GM10266 (cell line): Measurements from ENCODE around the gene TMEM114.
A peak's percentile ranks its signal among the peaks of the same experiment; 100 is the strongest.
"Not testable (repeated sequence)": the region's sequence is repeated elsewhere in the genome, so short reads cannot be mapped to it uniquely, and the experiment has no call there.

Source experiments
- DNase-seq: peaks from one replicate; pipeline ENCODE4 v3.0.0; 2012; ENCODE audit errors: extremely low spot score
- CTCF ChIP-seq: IDR thresholded peaks from 2 replicates; pipeline ENCODE4 v1.5.1; 2012; ENCODE audit warnings: mild to moderate bottlenecking, low read depth; ENCODE audit not compliant: control insufficient read depth, insufficient read depth; ENCODE audit errors: missing control alignments

Gene TMEM114

GRCh38 chr16:8567355-8568230 is 22.7 kb downstream of the TMEM114 start:
- DNase-seq: peak; percentile 77
- TF ChIP-seq CTCF: peak; percentile 88

GRCh38 chr16:8565498-8565897 is 24.8 kb downstream of the TMEM114 start:
- no peak for TF ChIP-seq CTCF
- DNase-seq: no peak

GRCh38 chr16:8564934-8565345 is 25.4 kb downstream of the TMEM114 start:
- no peak for TF ChIP-seq CTCF
- DNase-seq: no peak

GRCh38 chr16:8563944-8564540 is 26.3 kb downstream of the TMEM114 start:
- DNase-seq: not testable (repeated sequence)

GRCh38 chr16:8561496-8561895 is 28.8 kb downstream of the TMEM114 start:
- no peak for DNase-seq
- no peak for TF ChIP-seq CTCF

GRCh38 chr16:8555400-8555799 is 34.9 kb downstream of the TMEM114 start:
- DNase-seq: no peak
- TF ChIP-seq CTCF: no peak

- no peak for TF ChIP-seq CTCF
- no peak for DNase-seq
Measured at GRCh38 chr16:8554881-8555280, 35.4 kb downstream of the TMEM114 start.
